Stimulated activated CD8-positive, alpha-beta memory T cell treated with anti-CD3 and anti-CD28 coated beads, Interleukin-15, amount 100 ng/mL, for 1 hour (primary cell): Measurements from ENCODE around the gene DDX50.

ENCODE experiments used
- DNase-seq: peaks from one replicate; pipeline ENCODE4 v3.0.0-alpha.2; 2020; ENCODE audit warnings: low read depth

The DDX50 gene

DNA sequence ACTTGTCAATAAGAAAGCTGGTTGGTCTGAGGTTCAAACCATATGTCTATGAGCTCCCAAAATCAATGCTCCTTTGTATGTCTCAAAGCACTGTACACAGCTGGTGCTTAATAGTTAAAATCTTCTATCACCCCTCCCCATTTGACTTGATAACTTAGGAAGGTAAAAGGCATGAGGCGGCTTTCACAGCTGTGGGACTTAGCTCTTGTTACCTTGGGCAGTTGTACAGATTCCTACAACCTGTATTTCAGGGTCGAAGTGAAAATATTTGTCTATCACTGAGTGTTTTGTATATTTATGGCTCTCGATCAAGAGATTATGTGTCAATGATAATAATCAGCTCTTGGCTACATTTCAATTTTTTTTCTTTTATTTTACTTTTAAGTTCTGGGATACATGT, 86.5 kb downstream of the DDX50 start:
- DNase-seq: no peak

DNA sequence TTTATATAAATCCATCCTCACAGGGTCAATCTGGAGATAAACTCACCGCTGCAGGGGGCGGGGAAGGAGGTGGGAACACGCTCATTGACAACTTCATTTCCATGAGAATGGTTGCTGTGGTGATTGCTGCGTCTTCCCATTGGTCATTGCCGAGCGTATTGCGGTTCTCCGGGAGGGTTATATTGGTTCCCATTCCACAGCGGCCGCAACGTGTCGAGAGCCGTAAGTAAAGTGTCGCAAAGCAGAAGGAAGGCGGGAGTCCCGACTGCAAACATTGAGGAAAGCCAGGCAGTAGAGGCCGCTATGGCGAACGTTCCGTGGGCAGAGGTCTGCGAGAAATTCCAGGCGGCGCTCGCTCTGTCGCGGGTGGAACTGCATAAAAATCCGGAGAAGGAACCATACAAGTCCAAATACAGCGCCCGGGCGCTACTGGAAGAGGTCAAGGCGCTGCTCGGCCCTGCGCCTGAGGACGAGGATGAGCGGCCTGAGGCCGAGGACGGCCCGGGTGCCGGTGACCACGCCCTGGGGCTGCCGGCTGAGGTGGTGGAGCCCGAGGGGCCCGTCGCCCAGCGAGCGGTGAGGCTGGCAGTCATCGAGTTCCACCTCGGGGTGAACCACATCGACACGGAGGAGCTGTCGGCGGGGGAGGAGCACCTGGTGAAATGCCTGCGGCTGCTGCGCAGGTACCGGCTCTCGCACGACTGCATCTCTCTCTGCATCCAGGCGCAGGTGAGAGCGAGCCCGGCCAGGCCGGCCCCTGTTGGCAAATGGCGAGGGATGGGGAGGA, 87.6 kb downstream of the DDX50 start, which contains the start of gene KIFBP:
KIFBP (plus strand) TSS at position 274 of the 787 bp plus-strand sequence; CDS start at position 304, 30 bp downstream.
- peak; percentile 44 for DNase-seq

DNA sequence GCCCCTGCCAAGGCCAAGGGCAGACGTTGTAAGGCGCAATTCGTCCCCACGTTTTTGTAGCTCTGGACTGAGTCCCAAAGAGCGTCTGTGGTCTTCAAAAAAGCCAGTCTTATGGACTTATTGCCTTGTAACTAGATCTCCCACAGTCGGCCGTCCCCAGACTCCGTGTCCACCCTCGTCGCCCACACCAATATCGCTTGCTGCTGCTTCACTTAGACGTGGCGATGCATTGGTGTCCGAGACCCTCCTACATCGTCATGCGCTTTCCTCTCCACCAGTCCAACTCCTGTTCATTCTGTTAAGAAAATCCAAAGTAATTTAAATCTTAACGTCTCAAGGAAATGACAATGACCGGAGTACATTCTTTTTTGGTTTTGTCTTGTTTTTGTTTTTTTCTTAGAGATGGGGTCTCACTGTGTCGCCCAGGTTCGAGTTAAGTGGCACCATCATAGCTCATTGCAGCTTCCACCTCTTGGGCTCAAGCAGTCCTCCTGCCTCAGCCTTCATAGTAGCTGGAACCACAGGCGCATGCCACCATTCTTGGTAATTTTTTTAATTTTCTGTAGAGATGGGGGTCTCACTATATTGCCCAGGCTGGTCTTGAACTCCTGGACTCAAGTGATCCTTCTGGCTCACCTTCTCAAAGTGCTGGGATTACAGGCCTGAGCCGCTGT, 88.3 kb downstream of the DDX50 start:
- no peak for DNase-seq

DNA sequence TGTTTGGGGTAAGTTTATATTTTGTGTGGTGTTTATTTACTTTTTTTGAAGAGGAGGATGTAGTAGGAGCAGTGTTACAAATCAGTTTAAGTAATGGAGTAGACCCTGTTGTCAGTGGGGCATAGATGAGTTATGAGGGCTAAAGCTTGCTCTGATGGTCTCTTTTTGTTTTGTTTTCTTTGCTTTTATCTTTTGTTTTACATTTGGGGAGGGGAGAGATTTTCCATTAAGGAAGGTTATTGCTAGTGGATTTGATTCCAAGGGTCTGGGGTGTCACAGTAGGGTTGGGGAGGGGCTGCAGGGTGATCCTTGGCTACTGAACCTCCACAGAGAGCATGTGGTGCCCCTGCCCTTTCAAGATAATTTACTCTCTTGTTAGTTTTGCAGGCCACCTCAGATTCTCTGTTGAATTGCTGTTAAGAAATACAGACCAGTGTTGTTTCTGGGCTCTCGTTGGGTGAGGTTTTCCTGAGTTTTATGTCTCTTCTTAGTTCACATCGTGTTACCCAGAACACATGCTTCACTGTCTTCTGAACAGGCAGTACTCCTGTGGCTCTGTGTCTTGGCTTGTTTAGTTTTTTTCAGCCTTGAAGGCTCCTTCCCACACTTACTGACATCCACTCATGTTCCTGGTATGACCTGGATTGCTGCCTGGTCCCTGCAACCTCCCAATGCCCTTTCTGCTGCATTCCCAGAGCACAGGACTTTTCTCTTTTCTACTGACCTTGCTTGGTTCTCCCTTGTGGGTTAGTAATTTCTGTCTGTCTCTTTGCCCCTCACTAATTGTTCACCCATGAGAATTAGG, 91.7 kb downstream of the DDX50 start:
- no peak for DNase-seq
